GM19467 (cell line): ENCODE results near the gene PRODH.
"Not testable (repeated sequence)": the region's sequence is repeated elsewhere in the genome, so short reads cannot be mapped to it uniquely, and the experiment has no call there.

ENCODE experiments used
- ATAC-seq: cut with Tn5 transposase; IDR thresholded peaks from one replicate; pipeline ENCODE4 v1.9.1; 2021; ENCODE audit warnings: mild to moderate bottlenecking, moderate library complexity; ENCODE audit not compliant: unreplicated experiment

PRODH gene

DNA sequence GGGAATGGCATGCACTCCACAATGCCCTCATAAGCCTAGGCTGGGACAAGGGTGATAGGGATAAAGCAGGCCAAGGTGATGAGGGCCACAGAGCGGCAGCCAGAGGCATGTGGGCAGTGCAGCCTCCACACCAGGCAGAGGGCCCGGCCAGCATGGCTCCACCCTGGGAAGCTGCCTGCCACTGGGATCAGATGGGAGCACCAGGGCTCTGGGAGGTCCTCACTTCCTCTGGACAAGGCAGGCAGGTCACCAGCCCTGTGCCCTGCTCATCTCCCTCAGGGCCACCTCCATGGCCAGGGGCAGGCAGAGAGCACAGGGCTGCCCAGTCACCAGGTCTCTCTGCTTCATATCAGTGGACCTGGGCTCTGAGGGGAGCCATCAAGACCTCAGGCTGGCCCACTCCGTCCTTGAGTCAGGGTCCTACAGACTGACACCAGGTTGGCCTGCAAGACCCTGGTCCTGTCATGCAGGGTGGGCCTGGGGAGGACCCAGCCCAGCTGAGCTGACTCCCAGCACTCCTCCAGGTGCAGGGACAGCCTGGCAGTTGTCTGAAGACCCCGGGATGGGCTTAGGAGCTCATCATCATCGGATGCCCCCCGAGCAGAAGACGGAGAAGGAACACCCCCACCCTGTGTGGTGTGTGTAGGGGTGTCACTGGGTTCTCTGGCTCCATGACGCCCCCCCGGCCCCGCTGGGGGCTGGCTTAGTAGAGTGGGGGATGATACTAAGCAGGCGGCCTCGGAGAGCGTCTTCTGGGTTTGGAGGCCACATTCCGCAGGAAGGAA lies 33.3 kb upstream of the PRODH start:
- ATAC-seq: not testable (repeated sequence)

DNA sequence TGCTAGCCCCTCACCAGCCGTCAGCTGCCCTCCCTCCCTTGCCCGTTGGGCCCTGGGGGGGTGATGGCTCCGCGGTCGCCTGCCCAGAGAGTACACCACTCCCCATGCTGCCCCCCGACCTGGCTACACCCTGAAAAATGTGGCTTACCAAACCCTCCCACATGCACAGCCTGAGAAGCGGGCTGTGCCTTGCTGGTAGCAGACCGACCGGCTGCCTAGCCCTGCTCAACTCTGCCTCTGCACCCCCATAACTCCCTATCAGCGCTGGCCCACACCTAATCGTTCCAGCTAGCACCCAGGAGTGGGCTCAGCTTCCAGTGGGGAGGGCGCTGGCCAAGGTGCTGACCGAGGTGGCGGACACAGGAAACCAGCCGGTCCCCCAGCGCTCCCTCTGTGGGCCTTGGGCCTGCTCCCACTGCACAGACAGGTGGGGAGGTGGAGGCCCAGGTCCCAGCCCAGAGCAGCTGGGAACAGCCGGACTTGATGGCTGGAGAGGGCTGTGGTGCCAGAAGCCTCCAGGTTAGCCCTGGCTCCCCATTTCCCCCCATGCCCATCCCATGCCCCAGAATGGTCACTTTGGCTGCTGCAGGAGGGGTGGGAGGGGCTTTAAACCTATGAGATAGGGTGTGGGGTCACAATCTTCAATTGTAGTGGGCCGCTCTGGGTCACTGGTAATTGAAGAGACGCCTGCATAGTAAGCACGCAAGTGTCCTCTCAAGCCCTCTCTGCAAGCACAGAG lies 32.1 kb upstream of the PRODH start:
- ATAC-seq: no peak

DNA sequence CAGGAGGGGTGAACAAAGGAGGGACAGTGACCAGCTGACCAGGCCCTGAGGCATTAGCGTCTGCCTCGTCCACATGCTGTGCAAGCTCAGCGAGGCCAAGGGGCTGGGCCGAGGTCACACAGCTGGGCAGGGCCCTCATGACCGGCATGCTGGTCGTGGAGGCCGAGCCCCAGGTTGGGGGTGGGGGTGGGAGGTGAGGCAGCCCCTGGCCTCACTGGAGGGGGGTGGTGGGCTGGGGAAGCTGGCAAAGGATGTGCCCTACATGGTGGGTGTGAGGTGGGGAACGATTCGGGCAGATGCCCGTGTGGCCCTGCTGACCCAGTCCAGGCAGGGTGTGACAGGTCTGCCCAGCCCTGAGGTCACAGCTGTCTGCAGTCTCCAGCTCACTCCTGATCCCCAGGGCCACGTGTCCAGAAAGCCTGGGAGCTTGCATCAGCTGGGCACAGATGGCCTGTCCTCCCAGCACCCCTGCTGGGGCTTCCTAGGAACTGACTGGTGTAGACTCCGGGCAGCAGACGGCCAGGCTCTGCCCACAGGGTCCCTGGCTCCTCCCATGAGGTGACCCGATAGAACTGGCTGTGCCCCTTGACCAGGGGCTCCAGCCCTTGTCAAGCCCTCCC lies 31.4 kb upstream of the PRODH start:
- not testable (repeated sequence) for ATAC-seq

DNA sequence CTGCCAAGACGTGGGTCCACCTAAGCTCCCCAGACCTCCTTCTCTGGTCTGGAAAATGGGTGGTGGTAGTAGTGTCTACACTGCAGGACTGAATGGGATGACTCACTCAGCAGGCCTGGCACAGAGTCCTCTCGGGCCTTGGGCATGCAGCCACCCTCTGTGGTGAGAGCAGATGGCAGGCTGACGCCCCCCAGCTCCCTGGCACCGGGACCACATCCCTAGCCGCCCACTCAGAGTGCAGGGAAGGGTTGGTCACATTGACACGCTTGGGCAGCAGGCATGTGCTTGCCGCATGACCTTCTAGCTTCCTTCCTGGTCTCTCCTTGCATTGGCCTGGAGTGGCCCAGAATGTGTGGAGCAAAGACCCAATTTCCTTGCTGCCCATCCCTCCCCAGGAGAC lies 30.7 kb upstream of the PRODH start:
- no peak for ATAC-seq

DNA sequence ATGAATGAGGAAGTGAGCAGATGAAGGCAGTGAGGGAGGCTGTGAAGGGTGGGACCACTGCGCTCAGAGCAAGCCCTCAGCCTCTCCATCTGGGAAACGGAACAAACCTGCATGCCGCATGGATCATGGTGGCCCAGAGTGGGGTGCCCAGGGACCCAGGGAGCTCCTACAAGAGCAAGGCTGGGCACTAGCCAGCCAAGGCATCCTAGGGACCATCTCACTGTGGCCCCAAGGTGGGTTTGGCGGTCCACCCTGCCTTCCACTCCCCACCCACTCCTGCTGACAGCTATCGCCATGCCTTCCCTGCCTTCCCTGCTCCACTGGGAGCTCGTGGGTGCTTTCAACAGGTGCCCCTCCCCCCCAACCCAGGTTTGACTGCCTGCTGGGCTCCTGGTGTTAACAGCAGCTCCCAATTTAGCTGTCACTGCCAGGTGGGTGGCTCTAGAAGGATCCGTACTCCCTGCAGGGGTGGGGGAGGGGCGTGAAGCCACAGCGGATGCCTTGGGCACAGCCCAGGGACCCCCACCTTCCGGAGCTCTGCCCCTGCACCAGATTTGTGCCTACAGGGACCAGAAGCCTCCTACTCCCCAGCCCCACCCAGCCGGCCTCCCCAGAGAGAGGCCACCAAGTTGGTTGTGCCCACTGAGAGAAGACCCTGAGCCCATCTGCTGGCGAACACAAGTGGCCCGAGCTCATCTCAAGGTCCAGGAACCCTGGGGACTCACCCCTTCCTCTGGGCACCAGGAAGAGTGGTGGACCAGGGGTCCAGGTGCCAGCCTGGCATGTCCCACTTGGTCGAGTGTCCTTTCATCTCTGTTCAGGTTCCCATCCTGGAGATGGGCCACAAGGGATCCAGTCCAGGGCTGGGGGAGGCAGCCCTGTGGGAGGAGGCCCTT lies 29.7 kb upstream of the PRODH start:
- ATAC-seq: no peak

DNA sequence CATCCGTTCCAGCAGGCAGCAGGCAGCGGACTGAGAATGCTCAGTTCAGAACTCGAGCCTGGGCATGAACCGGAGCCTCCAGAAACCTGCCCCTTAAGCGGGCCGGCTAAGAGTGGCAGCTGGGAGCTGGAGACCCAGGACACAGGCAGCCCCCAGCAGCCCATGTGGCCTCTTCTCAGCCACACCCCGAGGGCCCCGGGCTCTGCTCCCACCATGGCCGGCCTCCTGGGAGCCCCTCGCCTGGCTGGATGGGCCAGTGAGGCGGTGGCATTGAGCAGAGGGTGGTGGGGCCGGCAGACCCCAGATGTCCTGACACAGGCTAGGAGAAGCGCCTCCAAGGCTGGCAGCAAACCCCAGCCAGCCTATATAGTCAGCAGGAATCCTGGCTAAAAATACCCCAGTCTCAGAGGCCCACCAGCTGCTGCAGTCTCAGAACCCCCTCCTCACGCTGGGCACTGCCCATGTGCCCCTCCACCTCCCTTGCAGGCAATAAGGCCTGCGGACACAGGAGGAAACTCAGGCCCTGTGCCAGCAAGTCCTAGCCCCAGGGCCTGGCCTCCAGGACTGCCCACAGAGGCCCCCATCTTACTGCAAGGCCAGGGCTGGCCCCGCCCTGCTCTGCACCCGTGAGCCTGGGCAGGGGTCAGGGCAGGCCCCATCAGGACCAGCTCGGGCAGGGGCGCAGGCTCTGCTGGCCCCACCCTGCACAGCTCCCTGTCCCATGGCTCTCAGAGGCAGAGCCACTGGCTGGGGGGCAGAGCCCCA lies 28.6 kb upstream of the PRODH start:
- not testable (repeated sequence) for ATAC-seq

DNA sequence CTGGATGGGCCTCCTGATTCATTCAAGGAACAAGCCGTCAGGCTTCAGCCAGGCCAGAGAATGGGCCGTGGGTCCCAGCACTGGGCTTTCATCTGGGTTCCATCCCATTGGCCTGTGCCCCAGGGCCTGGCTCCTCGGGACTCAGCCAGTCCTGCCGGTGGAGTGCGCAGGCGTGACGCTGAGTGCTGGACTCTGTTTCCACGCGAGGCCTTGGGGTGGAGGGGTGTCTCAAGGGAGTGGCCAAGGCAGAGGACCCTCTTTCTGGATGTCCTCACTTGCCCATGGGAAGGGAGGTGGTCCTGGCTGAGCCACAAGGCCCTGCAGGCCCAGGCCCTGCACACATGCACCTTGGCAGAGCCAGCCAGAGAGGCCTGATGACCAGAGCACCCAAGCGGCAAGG lies 28.0 kb upstream of the PRODH start:
- not testable (repeated sequence) for ATAC-seq

DNA sequence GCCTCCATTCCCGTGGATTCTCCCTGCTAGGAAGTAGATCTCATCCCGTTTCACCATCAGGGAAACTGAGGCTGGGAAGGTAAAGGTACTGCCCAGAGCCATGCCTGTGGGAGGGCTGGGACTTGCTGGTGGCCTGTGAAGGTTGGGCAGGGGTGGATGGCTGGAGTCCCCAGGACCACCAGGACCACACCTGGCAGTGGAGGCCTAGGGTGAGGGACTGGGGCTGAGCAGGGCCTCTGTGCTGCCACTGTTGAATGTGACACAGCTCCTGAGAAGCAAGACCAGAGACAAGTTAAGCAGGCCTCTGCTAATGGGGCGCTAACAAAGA lies 26.2 kb upstream of the PRODH start:
- ATAC-seq: no peak

DNA sequence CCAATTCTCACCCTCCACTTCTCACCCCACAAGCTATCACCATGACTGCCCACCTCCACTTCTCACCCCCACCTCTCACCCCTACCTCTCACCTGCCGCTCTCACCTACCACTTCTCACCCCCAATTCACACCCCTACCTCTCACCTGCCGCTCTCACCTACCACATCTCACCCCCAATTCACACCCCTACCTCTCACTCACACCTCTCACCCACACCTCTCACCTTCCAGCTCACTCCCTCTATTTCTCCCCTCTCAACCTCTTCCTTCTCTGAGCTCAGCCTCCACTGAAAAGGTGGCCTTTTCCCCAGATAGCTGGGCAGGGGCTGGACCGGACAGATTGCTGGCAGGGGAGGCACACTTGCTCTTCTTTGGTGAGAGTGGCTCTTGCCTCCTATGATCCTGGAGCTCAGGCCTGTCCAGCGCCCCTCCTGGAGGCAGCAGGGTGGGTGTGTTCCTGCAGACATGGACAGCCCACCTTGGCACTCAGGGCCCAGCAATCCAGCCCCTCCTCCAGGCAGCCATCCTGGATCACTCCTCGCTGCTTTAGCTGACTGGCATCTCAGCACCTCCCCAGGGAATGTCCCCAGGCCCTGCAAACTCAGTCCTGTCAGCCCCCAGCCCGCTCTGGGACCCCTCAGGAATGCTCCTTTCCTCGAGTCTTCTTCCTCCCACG lies 25.7 kb upstream of the PRODH start:
- not testable (repeated sequence) for ATAC-seq

DNA sequence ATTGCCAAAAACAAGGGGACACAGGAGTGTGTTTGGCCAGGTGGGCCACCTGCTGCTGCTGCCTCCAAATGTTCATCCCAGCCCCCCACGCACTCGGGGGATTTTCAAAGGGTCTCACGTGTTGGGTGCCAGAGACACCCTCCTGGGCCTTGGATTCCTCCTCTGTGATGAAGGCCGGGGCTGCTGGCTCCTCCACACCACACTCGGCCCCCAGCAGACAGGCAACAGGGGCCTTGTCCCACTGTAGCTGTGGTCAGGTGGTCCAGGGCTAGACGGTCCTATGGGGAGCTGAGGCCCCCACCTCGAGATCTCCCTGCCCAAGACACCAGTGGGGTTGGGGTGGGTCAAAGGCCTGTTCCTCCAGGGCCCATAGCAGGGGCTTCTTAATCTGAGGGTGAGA lies 25.1 kb upstream of the PRODH start:
- not testable (repeated sequence) for ATAC-seq

DNA sequence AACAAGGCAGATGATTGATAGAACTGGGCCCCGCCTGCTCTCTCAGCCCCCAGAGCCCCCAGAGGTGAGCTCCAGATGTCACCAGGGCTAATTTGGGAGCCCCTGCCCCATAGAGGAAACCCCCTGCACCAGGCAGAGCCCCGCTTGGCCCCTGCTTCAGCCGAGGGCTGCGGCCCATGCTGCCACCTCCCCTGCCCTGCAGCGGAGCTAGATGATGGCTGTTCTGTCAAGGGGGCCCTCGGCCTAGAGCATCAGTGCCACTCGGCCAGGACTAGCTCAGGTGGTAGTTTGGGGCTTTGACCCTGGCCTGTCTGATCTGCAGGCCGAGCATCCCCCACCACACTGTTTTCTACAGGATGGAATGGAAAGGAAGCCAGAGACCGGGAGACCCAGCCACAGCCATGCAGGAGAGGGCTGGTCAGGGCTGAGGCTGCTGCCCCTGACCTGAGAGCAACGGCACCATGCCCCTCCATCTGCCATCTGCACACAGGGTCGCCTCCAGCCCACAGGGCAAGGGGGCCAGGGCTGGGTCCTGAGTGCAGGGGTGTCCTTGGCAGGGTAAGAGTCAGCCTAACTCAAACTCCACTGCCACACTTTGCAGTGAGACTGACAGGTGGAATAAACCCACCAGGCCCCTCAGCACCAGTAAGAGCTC lies 24.2 kb upstream of the PRODH start:
- ATAC-seq: not testable (repeated sequence)

DNA sequence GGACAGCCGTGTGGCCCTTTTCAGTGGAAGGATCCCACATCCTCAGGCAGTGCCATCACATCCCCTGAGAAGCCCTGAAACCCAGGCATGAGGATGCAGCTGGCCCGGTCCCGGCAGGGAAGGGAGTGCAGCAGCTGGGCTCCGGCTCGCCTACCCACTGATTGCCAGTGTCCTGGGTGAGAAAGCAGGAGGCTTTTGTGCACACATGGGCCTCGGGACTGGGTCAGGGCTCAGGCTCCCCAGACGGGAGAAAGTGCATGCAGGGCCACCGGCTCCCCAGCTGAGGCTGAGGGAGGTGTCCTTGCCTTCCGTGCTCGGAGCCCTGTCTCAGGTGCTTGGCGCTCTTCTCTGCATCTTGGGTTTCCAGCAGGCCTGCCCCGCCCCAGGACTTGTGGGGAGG lies 23.6 kb upstream of the PRODH start:
- not testable (repeated sequence) for ATAC-seq

DNA sequence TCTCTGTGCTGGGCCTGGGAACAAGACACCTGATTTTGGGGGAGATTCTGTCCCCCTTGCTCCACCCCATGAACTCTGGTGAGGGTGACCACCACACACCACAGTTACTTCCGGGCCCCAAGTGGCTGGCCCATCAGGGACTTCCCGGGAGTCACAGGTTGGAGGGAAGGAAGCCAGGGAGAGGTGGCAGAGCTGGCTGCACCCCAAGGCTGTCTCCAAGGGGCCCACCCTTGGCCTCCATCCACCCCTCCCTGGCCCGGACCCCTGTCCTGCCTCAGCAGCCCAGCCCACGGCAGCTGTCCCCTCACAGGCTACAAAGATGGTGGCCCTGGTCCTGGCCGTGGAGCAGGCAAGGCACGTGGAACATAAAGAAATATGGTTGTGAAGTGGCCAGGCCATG lies 23.2 kb upstream of the PRODH start:
- ATAC-seq: not testable (repeated sequence)

DNA sequence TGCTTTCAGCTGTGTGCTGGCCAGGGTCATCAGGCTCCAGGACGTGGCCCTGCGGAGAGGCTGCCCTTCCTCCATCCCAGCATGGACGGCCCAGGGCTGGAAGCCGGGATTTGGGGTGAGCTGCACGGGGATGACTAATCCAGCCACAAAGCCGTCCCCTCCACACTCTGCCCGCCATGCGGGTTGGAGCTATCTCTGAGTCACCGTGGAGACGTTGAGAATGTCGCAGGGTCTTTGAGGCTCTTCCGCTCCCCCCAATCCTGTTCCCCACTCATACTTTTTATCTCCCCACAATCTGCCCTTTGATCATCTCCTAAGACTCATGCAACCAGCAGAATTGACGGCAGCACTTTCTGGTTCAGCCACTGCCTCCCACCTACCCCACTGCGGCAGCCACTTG lies 22.6 kb upstream of the PRODH start:
- ATAC-seq: not testable (repeated sequence)

DNA sequence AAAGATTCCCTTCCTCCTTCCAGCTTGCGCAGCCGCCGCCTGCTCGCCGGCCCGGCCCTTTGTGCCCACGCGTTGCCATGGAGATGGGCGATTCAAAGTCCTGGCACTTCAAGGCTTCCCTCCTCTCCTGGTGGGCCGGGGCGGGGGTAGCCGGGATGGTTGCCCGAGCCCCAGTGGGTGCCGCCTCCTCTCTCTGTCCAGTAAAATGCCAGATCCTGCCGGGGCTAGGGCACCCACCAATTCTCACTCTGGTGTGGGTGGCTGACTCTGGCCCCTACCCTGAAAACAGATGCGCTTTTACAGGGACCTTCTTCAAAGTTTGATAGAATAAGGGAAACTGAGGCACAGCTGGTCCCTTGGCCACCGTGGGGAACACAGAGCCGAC lies 22.2 kb upstream of the PRODH start:
- not testable (repeated sequence) for ATAC-seq

DNA sequence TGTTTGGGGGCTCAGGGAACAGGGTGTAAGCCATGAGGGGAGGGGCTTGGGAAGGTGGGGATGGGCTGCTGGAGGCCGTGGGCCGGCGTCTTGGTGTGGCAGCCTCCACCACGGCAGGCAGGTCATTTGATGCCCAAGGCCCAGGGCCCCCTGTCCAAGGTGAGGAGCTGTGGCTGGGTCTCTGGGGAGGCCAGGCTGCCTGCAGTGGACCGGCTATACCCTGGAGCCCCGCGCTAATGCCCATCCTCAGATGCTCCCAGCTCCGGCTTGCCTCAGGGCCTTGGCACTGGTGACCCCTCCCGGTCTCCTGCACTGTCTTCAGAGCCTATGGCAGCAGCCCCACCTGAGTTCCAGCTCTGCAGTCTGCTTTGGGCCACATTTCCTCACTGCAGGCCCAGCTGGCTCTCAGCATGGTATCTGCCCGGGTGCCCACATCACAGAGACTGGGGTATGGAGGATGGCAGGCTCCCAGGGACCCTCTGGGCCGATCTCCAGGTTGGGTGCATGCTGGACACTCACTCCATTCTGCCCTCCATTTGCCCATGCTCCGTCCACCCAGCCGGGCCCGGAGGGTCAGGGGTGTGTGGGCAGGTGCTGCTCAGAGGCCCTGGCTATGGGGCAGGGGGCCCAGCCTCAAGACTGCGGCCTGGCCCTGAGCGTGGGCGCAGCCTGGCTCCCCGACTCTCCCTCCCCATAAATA lies 21.7 kb upstream of the PRODH start:
- ATAC-seq: not testable (repeated sequence)

DNA sequence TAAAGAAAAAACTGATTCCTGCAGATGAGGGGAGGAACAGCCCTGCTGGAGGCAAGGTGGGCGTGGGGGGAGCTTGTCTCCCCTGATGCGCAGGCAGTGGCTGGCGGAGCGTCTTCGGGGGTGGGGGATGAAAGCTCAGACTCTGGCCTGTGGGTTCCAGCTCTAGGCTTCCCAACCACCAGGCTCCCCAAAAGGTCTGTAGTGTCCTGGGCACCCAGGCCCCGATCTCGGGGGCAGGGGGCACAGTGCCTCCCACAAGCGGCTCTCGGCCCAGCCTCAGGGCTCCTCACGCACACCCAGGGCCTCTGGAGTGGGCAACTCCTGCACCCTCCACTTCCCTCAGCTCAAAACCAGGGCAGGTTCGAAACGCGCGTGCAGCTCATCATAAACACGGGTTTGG lies 20.9 kb upstream of the PRODH start:
- ATAC-seq: not testable (repeated sequence)

DNA sequence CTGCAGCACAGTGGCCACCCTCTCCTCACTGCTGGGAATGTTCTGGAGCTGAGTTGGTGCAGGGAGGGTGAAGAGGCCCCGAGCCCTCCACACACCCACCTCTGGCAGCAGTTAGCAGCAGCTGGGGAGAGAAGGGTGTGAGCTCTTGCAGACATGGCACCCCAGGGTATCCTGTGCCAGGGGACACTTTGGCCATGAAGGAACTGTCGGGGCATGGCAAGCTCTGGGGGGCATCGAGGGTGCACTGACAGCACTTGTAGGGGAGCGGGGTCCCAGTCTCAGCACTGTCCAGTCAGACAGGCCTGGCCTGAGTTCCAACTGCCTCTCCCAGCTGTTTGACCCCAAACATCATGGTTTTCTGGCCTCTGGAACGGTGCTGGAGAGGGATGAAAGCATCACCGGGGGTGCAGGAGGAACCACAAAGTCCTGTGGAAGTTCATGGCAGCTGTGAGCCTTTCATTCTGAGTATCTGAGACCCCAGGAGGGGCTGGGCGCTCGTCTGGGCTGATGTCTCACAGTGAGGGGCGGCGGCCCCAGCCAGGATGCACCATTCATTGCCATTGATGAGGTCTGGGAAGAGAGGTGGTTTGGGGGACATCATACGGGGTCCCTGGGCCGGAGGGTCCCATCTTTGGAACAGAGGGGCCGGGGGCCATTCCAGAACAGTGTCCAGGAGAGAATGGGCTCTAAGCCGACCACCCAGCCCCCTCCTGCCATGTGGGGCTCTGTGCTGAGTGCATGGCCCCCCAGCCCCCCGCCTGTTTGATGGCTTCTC lies 20.2 kb upstream of the PRODH start:
- ATAC-seq: not testable (repeated sequence)
